ENCODE data around the gene MEIOC.
"Not testable (repeated sequence)": the region's sequence is repeated elsewhere in the genome, so short reads cannot be mapped to it uniquely, and the experiment has no call there.

Gene MEIOC

GRCh38 chr17:44630703-44631102 is 25.6 kb upstream of the MEIOC start:
- TF ChIP-seq, protein P1, sequence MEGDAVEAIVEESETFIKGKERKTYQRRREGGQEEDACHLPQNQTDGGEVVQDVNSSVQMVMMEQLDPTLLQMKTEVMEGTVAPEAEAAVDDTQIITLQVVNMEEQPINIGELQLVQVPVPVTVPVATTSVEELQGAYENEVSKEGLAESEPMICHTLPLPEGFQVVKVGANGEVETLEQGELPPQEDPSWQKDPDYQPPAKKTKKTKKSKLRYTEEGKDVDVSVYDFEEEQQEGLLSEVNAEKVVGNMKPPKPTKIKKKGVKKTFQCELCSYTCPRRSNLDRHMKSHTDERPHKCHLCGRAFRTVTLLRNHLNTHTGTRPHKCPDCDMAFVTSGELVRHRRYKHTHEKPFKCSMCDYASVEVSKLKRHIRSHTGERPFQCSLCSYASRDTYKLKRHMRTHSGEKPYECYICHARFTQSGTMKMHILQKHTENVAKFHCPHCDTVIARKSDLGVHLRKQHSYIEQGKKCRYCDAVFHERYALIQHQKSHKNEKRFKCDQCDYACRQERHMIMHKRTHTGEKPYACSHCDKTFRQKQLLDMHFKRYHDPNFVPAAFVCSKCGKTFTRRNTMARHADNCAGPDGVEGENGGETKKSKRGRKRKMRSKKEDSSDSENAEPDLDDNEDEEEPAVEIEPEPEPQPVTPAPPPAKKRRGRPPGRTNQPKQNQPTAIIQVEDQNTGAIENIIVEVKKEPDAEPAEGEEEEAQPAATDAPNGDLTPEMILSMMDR (conservative IDR thresholded peaks at IDR 0.05; ENCODE audit: low read depth): no peak
- POLR2A ChIA-PET (ENCODE audit: low non-redundant PET): no interaction called here
- no peak overlapping the region for H3K27ac ChIP-seq
- no peak for DNase-seq (ENCODE audit: low spot score)
- CTCF ChIA-PET: interaction anchor here (0.7 kb wide), 1 partner anchor 604 kb away, joined by 3 read pairs; no protein-coding TSS in a partner anchor

DNA sequence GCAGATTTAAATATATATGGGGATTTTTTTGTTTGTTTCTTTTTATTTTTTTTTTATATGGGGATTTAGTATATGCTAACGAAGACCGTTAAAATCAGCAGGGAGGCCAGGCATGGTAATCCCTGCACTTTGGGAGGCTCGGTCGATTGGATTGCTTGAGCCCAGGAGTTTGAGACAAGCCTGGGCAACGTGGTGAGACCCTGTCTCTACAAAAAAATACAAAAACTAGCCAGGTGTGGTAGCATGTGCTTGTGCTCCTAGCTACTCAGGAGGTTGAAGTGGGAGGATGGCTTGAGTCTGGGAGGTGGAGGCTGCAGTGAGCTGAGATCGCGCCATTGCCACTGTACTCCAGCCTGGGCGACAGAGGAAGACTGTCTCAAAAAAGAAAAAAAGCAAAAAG is 22.3 kb upstream of the MEIOC start:
- ChIA-PET CTCF (interaction anchor here (0.7 kb wide), 3 partner anchors 89 to 266 kb away, joined by 3 to 10 read pairs (median 6); no protein-coding TSS in a partner anchor), POLR2A (ENCODE audit: low non-redundant PET) (interaction anchor here (0.5 kb wide), 2 partner anchors 77 to 104 kb away, joined by 4 to 6 read pairs; no protein-coding TSS in a partner anchor)
- DNase-seq (ENCODE audit: low spot score): no peak
- H3K27ac ChIP-seq: no peak overlapping the region
- TF ChIP-seq, protein P1 (conservative IDR thresholded peaks at IDR 0.05; ENCODE audit: low read depth): no peak

- H3K27ac ChIP-seq; POLR2A ChIA-PET (ENCODE audit: low non-redundant PET); DNase-seq (ENCODE audit: low spot score): not testable (repeated sequence)
- CTCF ChIA-PET: interaction anchor here (0.7 kb wide), 3 partner anchors 90 to 267 kb away, joined by 3 to 10 read pairs (median 6); no protein-coding TSS in a partner anchor
Observed at GRCh38 chr17:44634401-44634800, 21.9 kb upstream of the MEIOC start.

GRCh38 chr17:44636562-44636961 is 19.7 kb upstream of the MEIOC start:
- POLR2A ChIA-PET (ENCODE audit: low non-redundant PET): no interaction called here

GRCh38 chr17:44637066-44637465 is 19.2 kb upstream of the MEIOC start:
- ChIA-PET CTCF (interaction anchor here (0.6 to 2.6 kb wide), 7 partner anchors 15 to 276 kb away, joined by 3 to 33 read pairs (median 4); partner anchors contain the start of gene FZD2), POLR2A (ENCODE audit: low non-redundant PET) (no interaction called here)
- no peak for DNase-seq (ENCODE audit: low spot score)
- H3K27ac ChIP-seq: no peak overlapping the region
- TF ChIP-seq, protein P1 (conservative IDR thresholded peaks at IDR 0.05; ENCODE audit: low read depth): no peak

More at GRCh38 chr17:44636562-44636961, 19.7 kb upstream of the MEIOC start:
- no peak overlapping the region for H3K27ac ChIP-seq
- peak; percentile 51 for DNase-seq (ENCODE audit: low spot score)
- CTCF ChIA-PET: interaction anchor here (0.6 to 2.6 kb wide), 5 partner anchors 14 to 154 kb away, joined by 3 to 33 read pairs (median 4); partner anchors contain the start of gene FZD2
- TF ChIP-seq, protein P1 (conservative IDR thresholded peaks at IDR 0.05; ENCODE audit: low read depth): peak; percentile 41; the same call in 1 of the 2 replicates

DNA sequence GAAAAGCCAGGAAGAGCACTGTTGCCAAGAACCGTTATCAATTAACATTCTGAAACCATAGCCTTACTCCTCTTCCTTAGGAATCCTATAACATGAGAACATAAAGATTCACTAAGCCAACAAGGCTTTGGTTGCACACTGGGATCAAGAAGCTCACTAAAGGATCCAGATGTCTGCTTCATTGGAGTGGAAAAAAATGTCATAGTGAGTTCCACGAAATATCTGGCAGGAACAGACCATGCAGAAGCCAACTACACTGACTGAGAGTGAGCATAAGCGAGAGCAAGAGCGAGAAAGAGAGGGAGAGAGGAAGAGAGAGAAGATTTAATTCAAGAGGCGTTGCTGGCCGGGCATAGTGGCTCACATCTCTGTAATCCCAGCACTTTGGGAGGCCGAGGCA is 13.4 kb upstream of the MEIOC start:
- no peak for DNase-seq (ENCODE audit: low spot score)
- ChIA-PET CTCF (interaction anchor here (0.6 to 1.0 kb wide), 2 partner anchors 110 to 1596 kb away, joined by 3 to 4 read pairs; no protein-coding TSS in a partner anchor), POLR2A (ENCODE audit: low non-redundant PET) (no interaction called here)
- TF ChIP-seq, protein P1 (conservative IDR thresholded peaks at IDR 0.05; ENCODE audit: low read depth): no peak
- H3K27ac ChIP-seq: no peak overlapping the region

GRCh38 chr17:44645341-44645740 is 10.9 kb upstream of the MEIOC start:
- CTCF ChIA-PET: no interaction called here
- TF ChIP-seq, protein P1 (conservative IDR thresholded peaks at IDR 0.05; ENCODE audit: low read depth): no peak
- POLR2A ChIA-PET (ENCODE audit: low non-redundant PET): no interaction called here
- H3K27ac ChIP-seq: no peak overlapping the region
- DNase-seq (ENCODE audit: low spot score): no peak

All from RWPE1 (cell line).